ENCODE data around the gene DMD.
"Not testable (repeated sequence)": the region's sequence is repeated elsewhere in the genome, so short reads cannot be mapped to it uniquely, and the experiment has no call there.

The DMD gene

GRCh38 chrX:32016195-32016594 is 1195.2 kb downstream of the DMD start:
- no peak for DNase-seq (ENCODE audit: low spot score)

- no peak for DNase-seq (ENCODE audit: low spot score)
These were observed 1200.4 kb downstream of the DMD start for GRCh38 chrX:32010948-32011347.

GRCh38 chrX:32010212-32010611 is 1201.1 kb downstream of the DMD start:
- DNase-seq (ENCODE audit: low spot score): no peak

- no peak for DNase-seq (ENCODE audit: low spot score)
These were observed 1217.7 kb downstream of the DMD start for GRCh38 chrX:31993637-31994036.

GRCh38 chrX:31988975-31989374 is 1222.4 kb downstream of the DMD start:
- no peak for DNase-seq (ENCODE audit: low spot score)

- no peak for DNase-seq (ENCODE audit: low spot score)
These were observed 1229.7 kb downstream of the DMD start for GRCh38 chrX:31981546-31982062.

- no peak for DNase-seq (ENCODE audit: low spot score)
These were observed 1241.6 kb downstream of the DMD start for GRCh38 chrX:31969714-31970113.

- no peak for DNase-seq (ENCODE audit: low spot score)
These were observed 1249.1 kb downstream of the DMD start for GRCh38 chrX:31962256-31962655.

GRCh38 chrX:31934842-31935370 is 1276.4 kb downstream of the DMD start:
- DNase-seq (ENCODE audit: low spot score): no peak

- DNase-seq (ENCODE audit: low spot score): no peak
These were observed 1277.3 kb downstream of the DMD start for GRCh38 chrX:31934015-31934414.

GRCh38 chrX:31932769-31933168 is 1278.6 kb downstream of the DMD start:
- DNase-seq (ENCODE audit: low spot score): no peak

- DNase-seq (ENCODE audit: low spot score): not testable (repeated sequence)
These were observed 1279.0 kb downstream of the DMD start for GRCh38 chrX:31932320-31932719.

GRCh38 chrX:31931225-31931624 is 1280.1 kb downstream of the DMD start:
- DNase-seq (ENCODE audit: low spot score): no peak

- no peak for DNase-seq (ENCODE audit: low spot score)
These were observed 1282.0 kb downstream of the DMD start for GRCh38 chrX:31929366-31929765.

- no peak for DNase-seq (ENCODE audit: low spot score)
These were observed 1290.1 kb downstream of the DMD start for GRCh38 chrX:31921236-31921635.

- DNase-seq (ENCODE audit: low spot score): no peak
These were observed 1301.3 kb downstream of the DMD start for GRCh38 chrX:31909850-31910572.

- no peak for DNase-seq (ENCODE audit: low spot score)
These were observed 1317.2 kb downstream of the DMD start for GRCh38 chrX:31894152-31894551.

GRCh38 chrX:31893525-31893924 is 1317.8 kb downstream of the DMD start:
- DNase-seq (ENCODE audit: low spot score): no peak

- DNase-seq (ENCODE audit: low spot score): no peak
These were observed 1322.3 kb downstream of the DMD start for GRCh38 chrX:31889088-31889487.

GRCh38 chrX:31884535-31884934 is 1326.8 kb downstream of the DMD start:
- no peak for DNase-seq (ENCODE audit: low spot score)

GRCh38 chrX:31872007-31872406 is 1339.3 kb downstream of the DMD start:
- no peak for DNase-seq (ENCODE audit: low spot score)

GRCh38 chrX:31870267-31870666 is 1341.1 kb downstream of the DMD start:
- DNase-seq (ENCODE audit: low spot score): no peak

GRCh38 chrX:31860686-31861085 is 1350.7 kb downstream of the DMD start:
- DNase-seq (ENCODE audit: low spot score): no peak

- no peak for DNase-seq (ENCODE audit: low spot score)
These were observed 1352.4 kb downstream of the DMD start for GRCh38 chrX:31858915-31859314.

Measured in hematopoietic multipotent progenitor cell treated with erythropoietin and hydrocortisone succinate and interleukin-3 and kit ligand, for 15 days (in vitro differentiated cells).